Activated T-helper 2 cell treated with anti-CD3 and anti-CD28 coated beads, Interferon-gamma antibody, Interleukin-2, Interleukin-4, amounts not matched to agents 10 μg/mL and 5 μg/mL and 100 μg/mL, durations not matched to agents 14 hours and 24 hours and 36 hours (primary cell): ENCODE measurements around the gene AMOT. TPM values are rescaled to one million over a fixed set of nuclear protein-coding genes. Genes with fewer than 3 reads are reported as not detected.

Experiments used
- DNase-seq: peaks from one replicate; pipeline ENCODE4 v3.0.0; 2021; ENCODE audit warnings: low spot score
- H3K27ac Mint-ChIP-seq: one replicate; pipeline ENCODE4 v1.8.0; 2021; ENCODE audit warnings: mixed read lengths
- H3K27me3 Mint-ChIP-seq: one replicate; pipeline ENCODE4 v1.8.0; 2021; ENCODE audit warnings: low read depth, mixed read lengths
- H3K36me3 Mint-ChIP-seq: one replicate; pipeline ENCODE4 v1.8.0; 2021; ENCODE audit warnings: low read depth, mixed read lengths
- H3K4me1 Mint-ChIP-seq: one replicate; pipeline ENCODE4 v1.8.0; 2021; ENCODE audit warnings: low read depth, mixed read lengths
- H3K4me3 Mint-ChIP-seq: one replicate; pipeline ENCODE4 v1.8.0; 2021; ENCODE audit warnings: low read depth, mild to moderate bottlenecking, moderate library complexity, mixed read lengths
- H3K9me3 Mint-ChIP-seq: one replicate; pipeline ENCODE4 v1.8.0; 2021; ENCODE audit warnings: mixed read lengths
- intact Hi-C: fragments of 100-400 bp; cut with micrococcal nuclease; formaldehyde crosslinking; loops from one replicate; pipeline ENCODE4 v1.15.1; 2023
- total RNA-seq: library from RNA; stranded (reverse); gene quantifications from 2 replicates; pipeline ENCODE4 v1.2.3, GENCODE V29; 2022

Gene AMOT
- total RNA-seq, 1 donor from 2014 or later, result 1.7 TPM

DNA sequence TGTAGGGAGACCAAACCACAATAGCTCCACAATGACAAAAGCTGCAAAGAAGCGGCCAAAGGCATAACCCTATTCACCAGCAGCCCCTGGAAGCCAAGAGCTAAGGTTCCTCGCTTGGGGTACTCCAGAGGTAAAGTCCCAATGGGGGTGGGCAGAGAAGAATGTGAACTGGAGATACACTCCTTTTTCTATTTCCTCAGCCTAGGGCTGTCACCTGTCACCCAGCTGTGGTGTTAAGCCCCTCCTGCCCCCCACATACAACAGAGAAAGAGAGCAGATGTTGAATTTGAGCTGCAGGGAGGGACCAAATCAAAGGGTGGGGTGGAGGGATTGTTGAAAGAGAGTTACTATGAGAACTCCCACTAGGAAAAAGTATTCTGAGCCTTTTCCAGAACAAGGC is 26.1 kb downstream of the AMOT start:
- Mint-ChIP-seq H3K4me3 (no peak overlapping the region), H3K27me3 (no peaks in the 10 kb centered on the region), H3K36me3 (no peaks in the 10 kb centered on the region), H3K9me3 (no peaks in the 10 kb centered on the region), H3K4me1 (no peaks in the 10 kb centered on the region), H3K27ac (no peak overlapping the region)
- intact Hi-C loops, result no loop called here
- DNase-seq, result no peak

DNA sequence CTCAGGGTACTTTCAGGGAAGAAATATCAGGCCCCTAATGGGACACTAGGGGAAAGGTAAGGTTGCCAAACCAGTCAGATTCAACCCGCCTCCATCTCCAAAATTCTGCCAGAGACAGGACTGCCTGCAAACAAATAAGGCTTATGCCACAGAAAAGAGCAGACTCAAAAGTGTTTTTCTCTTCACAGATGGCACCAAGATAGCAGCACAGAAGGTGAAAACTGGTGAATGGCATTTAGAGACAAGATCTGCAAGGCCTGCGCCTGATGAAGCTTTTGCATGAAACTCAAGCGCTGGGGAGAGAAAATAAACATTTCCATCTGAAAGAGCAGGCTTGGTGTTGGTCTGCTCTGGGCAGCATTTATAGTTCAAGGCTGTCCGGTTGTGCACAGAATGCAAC is 27.9 kb downstream of the AMOT start:
- Mint-ChIP-seq H3K36me3 (no peaks in the 10 kb centered on the region), H3K9me3 (no peaks in the 10 kb centered on the region), H3K4me1 (no peaks in the 10 kb centered on the region), H3K27ac (no peak overlapping the region), H3K27me3 (no peaks in the 10 kb centered on the region), H3K4me3 (no peak overlapping the region)
- DNase-seq, result no peak
- intact Hi-C loops, result no loop called here

DNA sequence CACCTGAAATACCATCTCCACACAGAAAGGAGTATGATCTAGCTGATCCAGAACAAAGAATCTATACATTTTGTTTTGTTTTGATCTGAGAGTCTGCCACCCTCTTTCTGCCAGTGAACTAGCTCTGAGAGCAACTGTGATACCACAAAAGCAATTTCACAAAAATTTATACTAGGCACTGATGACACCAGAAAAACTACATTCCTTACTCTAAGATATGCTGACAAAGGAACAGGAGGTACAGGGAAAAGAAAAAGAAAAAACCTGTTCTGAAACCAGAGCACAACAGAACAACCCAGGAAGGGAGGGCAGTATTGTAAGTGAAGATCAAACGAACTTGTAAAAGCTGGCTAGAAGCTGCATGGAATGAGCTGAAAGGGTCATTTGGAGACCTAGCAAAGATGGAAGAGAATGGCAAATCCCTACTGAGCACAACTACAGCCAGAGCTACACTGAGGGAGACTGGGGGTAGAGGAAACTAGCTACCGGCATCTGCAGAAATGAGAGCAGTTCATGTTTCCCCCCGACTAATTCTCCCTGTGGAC is 31.9 kb downstream of the AMOT start:
- intact Hi-C loops, result no loop called here

DNA sequence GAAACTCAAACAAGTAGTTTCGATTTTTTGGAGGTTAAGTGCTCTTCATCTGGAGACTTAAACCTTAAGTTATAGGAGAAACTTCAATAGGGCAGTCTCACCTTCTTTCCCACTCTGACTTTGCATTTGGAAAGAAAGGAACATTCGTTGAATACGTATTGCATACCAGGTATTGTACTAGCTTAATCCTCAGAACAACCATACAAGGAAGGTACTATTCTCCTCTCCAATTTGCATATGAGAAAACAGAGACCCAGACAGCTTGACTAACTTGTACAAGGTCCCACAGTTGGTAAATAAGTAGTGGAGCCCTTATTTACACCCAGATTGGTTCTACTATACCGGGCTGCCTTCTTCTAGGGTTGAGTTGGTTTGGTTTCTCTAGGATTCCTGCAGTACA is 32.6 kb downstream of the AMOT start:
- no peaks in the 10 kb centered on the region for H3K27me3 Mint-ChIP-seq
- no peak for DNase-seq
- no peak overlapping the region for H3K4me3 Mint-ChIP-seq
- intact Hi-C loops, result no loop called here
- H3K4me1 Mint-ChIP-seq, result no peaks in the 10 kb centered on the region
- H3K36me3 Mint-ChIP-seq, result no peaks in the 10 kb centered on the region
- H3K9me3 Mint-ChIP-seq, result no peaks in the 10 kb centered on the region
- no peak overlapping the region for H3K27ac Mint-ChIP-seq

More for the DNA sequence above, 31.9 kb downstream of the AMOT start:
- Mint-ChIP-seq H3K27ac (no peak overlapping the region), H3K27me3 (no peaks in the 10 kb centered on the region), H3K9me3 (no peaks in the 10 kb centered on the region), H3K4me3 (no peak overlapping the region), H3K4me1 (no peaks in the 10 kb centered on the region), H3K36me3 (no peaks in the 10 kb centered on the region)
- DNase-seq, result no peak

DNA sequence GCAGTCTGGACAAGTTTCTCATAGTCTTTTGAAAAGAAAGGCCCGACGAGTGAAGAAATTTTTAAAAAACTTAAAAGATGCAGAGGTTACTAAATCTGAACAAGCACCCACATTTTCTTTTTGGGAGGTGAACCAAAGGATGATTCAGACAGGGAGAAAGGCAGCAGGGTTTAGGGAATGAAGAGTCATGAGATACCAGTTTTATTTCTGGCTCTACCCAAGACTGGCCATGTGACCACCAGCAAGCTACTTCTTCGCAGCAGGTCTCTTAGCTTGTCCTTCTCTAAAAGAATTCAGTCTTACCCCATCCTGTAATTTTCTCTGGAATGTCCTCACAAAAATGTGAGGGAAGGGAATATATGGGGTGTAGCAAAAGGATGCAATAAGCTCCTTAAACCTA is 37.6 kb downstream of the AMOT start:
- Mint-ChIP-seq H3K27me3 (no peaks in the 10 kb centered on the region), H3K4me3 (no peak overlapping the region), H3K27ac (no peak overlapping the region), H3K36me3 (no peaks in the 10 kb centered on the region), H3K4me1 (no peaks in the 10 kb centered on the region), H3K9me3 (no peaks in the 10 kb centered on the region)
- no peak for DNase-seq
- intact Hi-C loops, result no loop called here

DNA sequence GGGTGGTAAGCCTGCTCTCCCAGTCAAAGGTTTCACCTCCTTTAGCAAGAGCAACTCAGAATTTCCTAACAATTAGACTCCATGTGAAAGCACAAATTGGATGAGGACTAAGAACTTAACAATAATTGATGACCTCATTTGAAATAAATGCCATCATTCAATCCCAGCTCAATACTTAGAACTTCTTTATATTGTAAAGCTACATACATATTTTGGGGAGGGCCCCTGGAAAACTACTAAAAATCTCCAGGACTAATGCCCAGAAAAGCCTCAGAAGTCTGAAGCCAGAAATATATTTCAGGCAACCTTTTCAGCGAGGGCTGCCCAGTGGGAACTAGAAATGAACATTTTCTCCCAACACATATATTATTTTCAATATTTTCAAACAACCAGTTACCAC is 38.1 kb downstream of the AMOT start:
- Mint-ChIP-seq H3K27ac (no peak overlapping the region), H3K9me3 (no peaks in the 10 kb centered on the region), H3K36me3 (no peaks in the 10 kb centered on the region), H3K4me1 (no peaks in the 10 kb centered on the region), H3K4me3 (no peak overlapping the region), H3K27me3 (no peaks in the 10 kb centered on the region)
- intact Hi-C loops, result no loop called here
- no peak for DNase-seq

DNA sequence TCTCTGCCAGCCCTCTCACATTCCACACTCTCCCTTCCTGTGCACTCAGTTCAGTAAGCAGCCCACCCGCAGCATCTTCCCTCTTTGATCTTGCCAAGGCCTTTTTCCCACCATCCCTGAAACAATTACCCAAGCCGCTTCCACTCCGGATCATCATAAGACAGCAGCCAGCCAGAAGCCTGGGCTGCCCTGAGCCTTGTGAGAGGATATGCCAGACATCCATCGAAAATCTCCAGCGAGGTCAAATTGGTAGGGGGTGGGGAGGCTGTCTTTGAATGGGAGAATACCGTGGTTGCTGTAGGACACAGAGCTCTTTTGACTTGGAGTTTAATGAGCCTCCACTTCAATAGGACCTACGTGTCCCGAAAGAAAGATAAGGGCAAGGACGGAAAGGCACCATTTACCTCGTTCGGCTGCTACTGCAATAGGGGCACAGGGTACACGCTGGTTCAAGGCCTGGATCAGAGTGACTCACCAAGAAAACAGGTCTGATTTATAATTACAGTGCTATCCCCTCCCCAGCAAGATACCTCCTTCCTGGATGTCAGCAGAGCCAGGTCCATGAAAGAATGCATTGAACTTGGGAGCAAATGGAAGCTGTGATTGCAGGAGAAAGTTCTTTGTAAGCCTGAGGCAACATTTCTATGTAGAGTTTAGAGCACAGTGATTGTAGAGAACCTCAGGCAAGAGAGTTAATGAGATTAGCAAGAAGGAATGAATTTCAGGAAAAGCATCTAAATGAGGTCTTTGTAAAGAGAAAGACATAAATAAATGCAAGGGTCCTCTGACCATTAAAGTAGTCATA is 39.5 kb downstream of the AMOT start:
- Mint-ChIP-seq H3K27me3 (no peaks in the 10 kb centered on the region), H3K36me3 (no peaks in the 10 kb centered on the region), H3K4me1 (no peaks in the 10 kb centered on the region), H3K9me3 (no peaks in the 10 kb centered on the region), H3K4me3 (no peak overlapping the region), H3K27ac (no peak overlapping the region)
- intact Hi-C loops, result no loop called here
- no peak for DNase-seq

DNA sequence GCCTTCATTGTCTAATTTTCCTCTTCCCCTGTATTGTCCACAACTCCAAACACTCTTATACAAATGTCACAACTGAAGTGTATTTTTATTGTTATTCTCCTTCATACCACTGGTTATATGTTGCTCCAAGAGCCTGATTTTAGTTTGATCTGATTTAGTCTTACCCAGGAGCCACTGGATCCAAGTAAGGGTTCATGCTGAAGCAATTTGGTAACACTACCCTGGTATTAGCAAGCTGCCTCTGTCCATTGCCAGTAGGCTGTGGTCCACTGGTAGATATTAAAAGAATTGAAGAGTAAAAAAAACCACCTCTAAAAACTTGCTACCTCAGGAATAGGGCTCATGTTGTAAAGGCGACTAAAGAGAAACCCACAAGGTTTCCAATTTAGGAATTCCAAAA is 41.2 kb downstream of the AMOT start:
- DNase-seq, result no peak
- H3K9me3 Mint-ChIP-seq, result no peaks in the 10 kb centered on the region
- H3K27me3 Mint-ChIP-seq, result no peaks in the 10 kb centered on the region
- H3K36me3 Mint-ChIP-seq, result no peaks in the 10 kb centered on the region
- intact Hi-C loops, result no loop called here
- H3K27ac Mint-ChIP-seq, result no peak overlapping the region
- no peak overlapping the region for H3K4me3 Mint-ChIP-seq
- H3K4me1 Mint-ChIP-seq, result no peaks in the 10 kb centered on the region

DNA sequence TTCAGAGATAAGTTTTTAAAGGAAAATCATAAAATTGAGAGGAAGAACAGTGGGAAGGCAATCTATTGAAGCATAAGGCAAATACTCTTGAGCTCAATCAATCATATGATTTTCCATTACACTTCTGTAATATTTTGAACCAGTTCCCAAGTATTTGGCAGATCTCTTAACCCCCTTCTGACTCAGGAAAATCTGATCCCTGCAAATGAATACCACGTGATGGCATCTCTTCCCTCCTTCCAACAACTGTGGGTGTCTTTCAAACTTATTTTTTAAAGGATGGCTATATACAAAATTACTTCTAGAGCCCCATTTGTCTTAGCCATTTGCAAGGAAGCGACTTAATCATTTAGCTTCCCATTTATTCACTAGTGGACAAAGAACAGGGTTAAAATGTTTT is 41.9 kb downstream of the AMOT start:
- intact Hi-C loops, result no loop called here
- Mint-ChIP-seq H3K27me3 (no peaks in the 10 kb centered on the region), H3K27ac (no peak overlapping the region), H3K36me3 (no peaks in the 10 kb centered on the region), H3K9me3 (no peaks in the 10 kb centered on the region), H3K4me1 (no peaks in the 10 kb centered on the region), H3K4me3 (no peak overlapping the region)
- no peak for DNase-seq

DNA sequence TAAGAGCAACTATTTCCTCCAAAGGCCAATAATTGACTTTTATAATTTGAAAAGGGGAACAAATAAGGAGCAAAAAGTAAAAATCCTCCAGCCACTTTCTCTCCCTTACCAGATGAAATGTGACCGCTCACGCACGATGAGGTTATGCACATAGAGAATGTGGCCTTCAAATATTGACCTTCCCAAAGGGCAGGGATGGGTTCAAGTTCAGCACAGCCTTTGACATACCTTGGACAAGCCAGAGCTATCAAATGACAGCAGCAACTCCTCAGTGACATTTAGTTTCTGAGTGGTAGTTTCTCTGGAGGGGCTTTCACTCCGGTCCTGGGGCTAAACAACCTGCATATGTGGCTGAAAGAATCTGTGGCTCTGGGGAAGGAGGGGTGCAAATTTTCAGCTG is 50.7 kb downstream of the AMOT start:
- no peak overlapping the region for H3K27ac Mint-ChIP-seq
- DNase-seq, result no peak
- no peak overlapping the region for H3K4me3 Mint-ChIP-seq
- H3K36me3 Mint-ChIP-seq, result no peaks in the 10 kb centered on the region
- intact Hi-C loops, result no loop called here
- no peaks in the 10 kb centered on the region for H3K27me3 Mint-ChIP-seq
- peaks cover 3% of the 10 kb centered on the region for H3K4me1 Mint-ChIP-seq
- no peaks in the 10 kb centered on the region for H3K9me3 Mint-ChIP-seq

DNA sequence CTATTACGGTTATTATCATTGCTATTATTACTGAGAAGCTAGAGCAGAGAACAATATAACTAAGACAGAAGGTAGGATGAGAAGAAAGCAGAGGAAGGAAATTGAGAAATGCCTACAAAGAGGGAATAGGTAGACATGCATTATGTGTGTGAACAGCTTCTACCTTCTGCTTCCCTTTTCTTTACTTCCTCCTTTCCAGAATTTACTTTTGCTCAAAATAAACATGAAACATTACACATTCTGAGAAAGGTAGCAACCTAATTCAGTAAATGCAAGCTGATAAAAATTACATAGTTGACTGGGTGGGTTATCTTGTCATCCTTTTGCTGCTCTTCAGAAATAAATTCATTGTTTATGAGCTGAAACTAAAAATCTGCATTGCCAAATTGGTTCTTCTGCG is 54.6 kb downstream of the AMOT start:
- Mint-ChIP-seq H3K36me3 (no peaks in the 10 kb centered on the region), H3K9me3 (no peaks in the 10 kb centered on the region), H3K4me1 (peaks cover 3% of the 10 kb centered on the region), H3K27me3 (no peaks in the 10 kb centered on the region), H3K27ac (no peak overlapping the region), H3K4me3 (no peak overlapping the region)
- intact Hi-C loops, result no loop called here
- no peak for DNase-seq

DNA sequence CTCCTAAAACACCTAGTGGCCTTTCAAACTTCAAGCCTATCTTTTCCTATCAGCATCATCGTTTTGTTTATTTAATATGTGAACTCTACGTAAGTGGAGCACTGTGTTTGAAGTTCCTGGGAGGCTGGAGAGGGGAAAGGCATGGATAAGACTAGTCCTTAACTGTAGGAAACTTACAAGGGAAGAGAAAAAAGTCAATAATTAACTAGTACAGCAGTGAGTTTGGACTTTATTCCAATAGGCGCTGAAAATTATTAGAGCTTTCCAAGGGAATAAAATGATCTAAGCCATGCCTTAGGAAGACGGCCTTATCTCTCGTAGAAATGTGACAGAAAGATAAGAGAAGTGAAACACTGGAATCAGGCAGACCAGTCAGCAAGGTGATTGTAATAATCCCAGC is 55.3 kb downstream of the AMOT start:
- no peak for DNase-seq
- Mint-ChIP-seq H3K4me3 (no peak overlapping the region), H3K27ac (no peak overlapping the region), H3K4me1 (no peaks in the 10 kb centered on the region), H3K27me3 (no peaks in the 10 kb centered on the region), H3K9me3 (no peaks in the 10 kb centered on the region), H3K36me3 (no peaks in the 10 kb centered on the region)
- intact Hi-C loops, result no loop called here

DNA sequence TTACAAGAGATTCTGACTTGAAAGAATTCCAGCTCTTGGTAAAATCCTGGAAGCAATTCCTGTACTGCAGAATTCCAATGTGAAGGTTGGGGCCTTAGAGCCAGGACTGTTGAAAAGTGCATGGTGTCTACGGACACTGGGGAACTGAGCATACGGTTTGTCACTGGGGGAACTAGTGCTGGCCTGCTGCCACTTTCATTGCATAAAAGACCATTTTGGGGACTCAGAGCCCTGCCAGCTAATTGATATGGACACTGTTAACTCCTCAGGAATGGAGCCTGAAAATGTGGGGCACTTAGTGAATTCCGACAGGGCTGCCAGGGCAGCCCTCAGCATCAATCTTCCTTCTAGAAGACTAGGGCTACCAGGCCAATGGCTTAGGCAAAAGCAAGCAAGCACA is 55.9 kb downstream of the AMOT start:
- H3K9me3 Mint-ChIP-seq, result no peaks in the 10 kb centered on the region
- no peaks in the 10 kb centered on the region for H3K27me3 Mint-ChIP-seq
- H3K4me3 Mint-ChIP-seq, result no peak overlapping the region
- no peaks in the 10 kb centered on the region for H3K4me1 Mint-ChIP-seq
- intact Hi-C loops, result no loop called here
- H3K36me3 Mint-ChIP-seq, result no peaks in the 10 kb centered on the region
- H3K27ac Mint-ChIP-seq, result no peak overlapping the region
- DNase-seq, result no peak

DNA sequence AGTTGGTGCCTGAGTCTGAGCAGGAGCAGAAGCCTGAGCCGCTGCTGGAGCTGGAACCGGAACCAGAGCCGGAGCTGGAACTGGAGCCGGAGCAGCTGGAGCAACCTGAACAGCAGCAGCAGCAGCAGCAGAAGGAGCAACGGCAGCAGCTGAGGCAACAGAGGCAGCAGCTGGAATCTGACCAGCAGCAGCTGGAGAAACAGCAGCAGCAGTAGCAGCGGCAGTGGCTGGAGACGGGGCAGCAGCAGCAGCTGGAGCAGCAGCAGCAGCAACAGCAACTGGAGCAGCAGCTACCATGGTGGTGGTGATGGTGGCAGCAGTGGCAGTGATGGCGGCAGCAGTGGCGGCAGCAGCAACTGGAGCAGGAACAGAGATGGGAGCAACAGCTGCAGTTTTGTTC is 61.5 kb downstream of the AMOT start:
- H3K36me3 Mint-ChIP-seq, result no peaks in the 10 kb centered on the region
- no peaks in the 10 kb centered on the region for H3K4me1 Mint-ChIP-seq
- H3K4me3 Mint-ChIP-seq, result no peak overlapping the region
- DNase-seq, result no peak
- H3K27ac Mint-ChIP-seq, result no peak overlapping the region
- intact Hi-C loops, result no loop called here
- no peaks in the 10 kb centered on the region for H3K9me3 Mint-ChIP-seq
- no peaks in the 10 kb centered on the region for H3K27me3 Mint-ChIP-seq
